ENCODE results near the gene GNB1. TPM values are rescaled to one million over a fixed set of nuclear protein-coding genes. Genes with fewer than 3 reads are reported as not detected.

Gene GNB1
- total and polyA plus RNA-seq, 2 of the 4 experiments (the other 2 are of a cell fraction), result 73.5 to 371 TPM

- Histone ChIP-seq H4K5ac (ENCODE audit: low read depth, low read length) (no peak overlapping the region), H2AFZ (replicated peaks; ENCODE audit: low read length, poor library complexity) (no peak overlapping the region), H4K8ac (ENCODE audit: low read depth in 2 of 2, low read length in 2 of 2) (no peak overlapping the region), H3K4ac (ENCODE audit: low read depth, low read length) (no peak overlapping the region), H2BK120ac (ENCODE audit: low read depth, low read length) (no peak overlapping the region), H3K4me1 (ENCODE audit: control insufficient read depth, insufficient read depth, low read length) (no peaks in the 10 kb centered on the region), H3K18ac (ENCODE audit: low read depth, low read length) (no peak overlapping the region), H4K91ac (ENCODE audit: insufficient read depth, low read depth, low read length) (no peak overlapping the region), H3K27ac (ENCODE audit: insufficient read depth, low read length) (no peak overlapping the region), H3K27me3 (ENCODE audit: control insufficient read depth, insufficient read depth, low read length) (peaks cover 2% of the 10 kb centered on the region; the same call in 1 of the 2 replicates), H3K9me1 (ENCODE audit: insufficient read depth, low read length) (peaks cover 2% of the 10 kb centered on the region), H3K14ac (replicated peaks; ENCODE audit: low read depth, low read length) (no peak overlapping the region), H4K20me1 (ENCODE audit: insufficient read depth, low read length) (no peaks in the 10 kb centered on the region), H2AK9ac (replicated peaks; ENCODE audit: low read depth, low read length, poor library complexity) (no peak overlapping the region), H3K9ac (ENCODE audit: low read depth, low read length) (no peak overlapping the region), H3K9me3 (ENCODE audit: control insufficient read depth, insufficient read depth, low read length) (peaks cover 3% of the 10 kb centered on the region; the same call in 1 of the 2 replicates), H2BK15ac (ENCODE audit: low read depth, low read length) (no peak overlapping the region), H3K4me3 (ENCODE audit: insufficient read depth, low read depth, low read length) (no peak overlapping the region), H3K4me2 (ENCODE audit: low read depth, low read length) (no peak overlapping the region), H2BK20ac (ENCODE audit: low read depth, low read length) (no peak overlapping the region), H3K79me1 (ENCODE audit: low read depth in 1 of 2, low read length in 2 of 2) (no peaks in the 10 kb centered on the region), H3K56ac (ENCODE audit: extremely low read depth, insufficient read depth, low read length) (no peak overlapping the region), H3K23ac (ENCODE audit: low read depth, low read length) (no peak overlapping the region), H3K36me3 (ENCODE audit: control insufficient read depth, insufficient read depth, low read length) (no peaks in the 10 kb centered on the region), H2AK5ac (ENCODE audit: low read depth, low read length) (no peak overlapping the region), H2BK5ac (ENCODE audit: low read depth, low read length, poor library complexity, severe bottlenecking) (no peak overlapping the region)
- dilution Hi-C loops (cut with HindIII; ENCODE audit: low sequenced_read_pairs, unreplicated experiment) (no loop called here), in situ Hi-C loops (cut with MboI; ENCODE audit: low sequenced_read_pairs) (loop anchor here (10.0 kb wide), 1 partner anchor 115 kb away; no protein-coding TSS in a partner anchor), intact Hi-C loops (cut with micrococcal nuclease) (loop anchor here (10.0 kb wide), 1 partner anchor 325 kb away; the partner anchor contains the start of gene SSU72)
- ChIA-PET POLR2A (ENCODE audit: unreplicated experiment) (interaction anchor here (0.6 kb wide), 1 partner anchor 61 kb away, joined by 4 read pairs; no protein-coding TSS in a partner anchor), CTCF (no interaction called here)
- TF ChIP-seq, protein P1, sequence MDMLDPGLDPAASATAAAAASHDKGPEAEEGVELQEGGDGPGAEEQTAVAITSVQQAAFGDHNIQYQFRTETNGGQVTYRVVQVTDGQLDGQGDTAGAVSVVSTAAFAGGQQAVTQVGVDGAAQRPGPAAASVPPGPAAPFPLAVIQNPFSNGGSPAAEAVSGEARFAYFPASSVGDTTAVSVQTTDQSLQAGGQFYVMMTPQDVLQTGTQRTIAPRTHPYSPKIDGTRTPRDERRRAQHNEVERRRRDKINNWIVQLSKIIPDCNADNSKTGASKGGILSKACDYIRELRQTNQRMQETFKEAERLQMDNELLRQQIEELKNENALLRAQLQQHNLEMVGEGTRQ (IDR thresholded peaks at IDR 0.05; ENCODE audit: low read depth, low read length), result no peak
- TF ChIP-seq ELK1 (IDR thresholded peaks at IDR 0.05; ENCODE audit: borderline replicate concordance, low read depth, low read length), result no peak
- TF ChIP-seq RFX5 (IDR thresholded peaks at IDR 0.05; ENCODE audit: low read depth, low read length), result no peak
- no peak for TF ChIP-seq MXI1 (IDR thresholded peaks at IDR 0.05; ENCODE audit: borderline replicate concordance, low read depth, low read length)
- TF ChIP-seq, protein P2, sequence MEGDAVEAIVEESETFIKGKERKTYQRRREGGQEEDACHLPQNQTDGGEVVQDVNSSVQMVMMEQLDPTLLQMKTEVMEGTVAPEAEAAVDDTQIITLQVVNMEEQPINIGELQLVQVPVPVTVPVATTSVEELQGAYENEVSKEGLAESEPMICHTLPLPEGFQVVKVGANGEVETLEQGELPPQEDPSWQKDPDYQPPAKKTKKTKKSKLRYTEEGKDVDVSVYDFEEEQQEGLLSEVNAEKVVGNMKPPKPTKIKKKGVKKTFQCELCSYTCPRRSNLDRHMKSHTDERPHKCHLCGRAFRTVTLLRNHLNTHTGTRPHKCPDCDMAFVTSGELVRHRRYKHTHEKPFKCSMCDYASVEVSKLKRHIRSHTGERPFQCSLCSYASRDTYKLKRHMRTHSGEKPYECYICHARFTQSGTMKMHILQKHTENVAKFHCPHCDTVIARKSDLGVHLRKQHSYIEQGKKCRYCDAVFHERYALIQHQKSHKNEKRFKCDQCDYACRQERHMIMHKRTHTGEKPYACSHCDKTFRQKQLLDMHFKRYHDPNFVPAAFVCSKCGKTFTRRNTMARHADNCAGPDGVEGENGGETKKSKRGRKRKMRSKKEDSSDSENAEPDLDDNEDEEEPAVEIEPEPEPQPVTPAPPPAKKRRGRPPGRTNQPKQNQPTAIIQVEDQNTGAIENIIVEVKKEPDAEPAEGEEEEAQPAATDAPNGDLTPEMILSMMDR (conservative IDR thresholded peaks at IDR 0.05; ENCODE audit: low read depth, low read length), result no peak
- TF ChIP-seq POLR2A (IDR thresholded peaks at IDR 0.05; ENCODE audit: low read depth, low read length), result no peak
- no TSS peak for BruUV-seq (replicated peaks)
- ATAC-seq (ENCODE audit: low read depth) (no peak), DNase-seq (no peak)
- no CpG with 5 or more reads among the region's 9 CpGs for WGBS, 2 experiments (ENCODE audit: extremely low coverage in 2 of 2, insufficient read length in 1 of 2)
These were observed 9.1 kb upstream of the GNB1 start for GRCh38 chr1:1899967-1900327.

Data from IMR-90 (cell line).